Heart left ventricle (tissue), 16 donors: ENCODE data around the gene IRF3. TPM values are rescaled to one million over a fixed set of nuclear protein-coding genes. Genes with fewer than 3 reads are reported as not detected.

Source experiments
- ATAC-seq, 4 donors: fragments of 200-7000 bp; cut with Tn5 transposase; one replicate each; pipeline ENCODE4 v1.9.1; 2020 to 2022; ENCODE audit warnings: moderate library complexity in 4 of 4, mild to moderate bottlenecking in 3 of 4, moderate number of reproducible peaks in 1 of 4
- DNase-seq, 5 donors: peaks; one replicate each; pipeline ENCODE4 v3.0.0-alpha.2; 2020
- H3K27ac ChIP-seq, 12 donors: fragments of 200-600 bp; sonication (generic) in 4 of 12; one replicate each; pipeline versions ENCODE4 v1.5.0 to v1.8.0; 2016 to 2022; ENCODE audit warnings: mild to moderate bottlenecking in 2 of 12
- H3K27me3 ChIP-seq, 9 donors: fragments of 200-600 bp; sonication (generic) in 2 of 9; one replicate each; pipeline versions ENCODE4 v1.5.1 to v1.8.0; 2016 to 2022; ENCODE audit warnings: mild to moderate bottlenecking in 3 of 9
- H3K36me3 ChIP-seq, 9 donors: fragments of 200-600 bp; sonication (generic) in 2 of 9; one replicate each; pipeline versions ENCODE4 v1.5.0 to v1.8.0; 2018 to 2022; ENCODE audit warnings: mild to moderate bottlenecking in 2 of 9
- H3K4me1 ChIP-seq, 12 donors: fragments of 200-600 bp; sonication (generic) in 4 of 12; one replicate each; pipeline versions ENCODE4 v1.5.0 to v1.8.0; 2016 to 2022; ENCODE audit warnings: mild to moderate bottlenecking in 3 of 12
- H3K4me3 ChIP-seq, 12 donors: fragments of 200-600 bp; sonication (generic) in 4 of 12; one replicate each; pipeline versions ENCODE4 v1.5.0 to v1.8.0; 2017 to 2022; ENCODE audit warnings: mild to moderate bottlenecking in 9 of 12, moderate library complexity in 4 of 12
- H3K9me3 ChIP-seq, 12 donors: fragments of 200-600 bp; sonication (generic) in 4 of 12; one replicate each; pipeline versions ENCODE4 v1.5.0 to v1.8.0; 2016 to 2022; ENCODE audit warnings: mild to moderate bottlenecking in 1 of 12
- CTCF ChIP-seq, 12 donors: fragments of 200-600 bp; sonication (generic) in 4 of 12; IDR thresholded peaks; one replicate each; pipeline versions ENCODE4 v1.5.0 to v1.8.0; 2018 to 2022; ENCODE audit warnings: antibody characterized with exemption in 12 of 12, mild to moderate bottlenecking in 5 of 12
- POLR2A ChIP-seq, 2 donors: fragments of 450-650 bp; IDR thresholded peaks; one replicate each; pipeline ENCODE4 v1.6.1; 2017; ENCODE audit warnings: antibody characterized with exemption in 2 of 2, mild to moderate bottlenecking in 2 of 2, moderate library complexity in 2 of 2
- WGBS, 4 donors: extraction: QIAGEN DNeasy Blood & Tissue Kit in 2 of 4; methylation state at CpG; one replicate each; pipeline versions ENCODE4 v1.1.5 to v1.1.7; 2013 to 2018; 5-methylcytosine and 5-hydroxymethylcytosine counted together
- intact Hi-C, 10 donors: fragments of 100-400 bp; cut with DNase I; formaldehyde crosslinking; loops; one replicate each; pipeline versions ENCODE4 v1.11.1 to v1.14.2; 2022
- polyA plus RNA-seq, 2 donors: library from polyadenylated mRNA; stranded (reverse); fragments of 200-250 nt; gene quantifications; one replicate each; pipeline ENCODE4 v1.2.3, GENCODE V29; 2013
- total RNA-seq, 9 donors: library from RNA; depleted of rRNA in 2 of 9; stranded (reverse); fragments of >200 nt in 2 of 9; fragmentation: NEBNext Ultra II Directional in 3 of 9; extraction: Animal tissue kit (Norgen Biotek cat#: 25700) in 3 of 9; gene quantifications; one replicate each; pipeline versions ENCODE4 v1.1.0 to v1.2.4, GENCODE V29; 2016 to 2023
- donor health status: ischemic (EF 13 %, LVEDD 7.1; RV severe dilation, severe dysfunction).
- donor health status: healthy with polysubstance abuse.
- donor health status: DM: no; HTN: yes; CAD: no.
- donor health status: DM: no; HTN: no; CAD: no.
- donor health status: ischemic (EF 25% LVEDD 6.9; RV normal size, moderate dysfunction).
- donor health status: ischemic (EF 25% LVEDD 5.7; RV mildly dilated, moderate dysfunction).
- donor health status: healthy.
- donor health status: DM: yes; HTN: yes; CAD: no.
- donor health status: ischemic (EF 35%, LVEDD 5.7; RV mildly dilated, moderate dysfunction).
- donor health status: nonischemic (EF 11% LVEDD 7.7; RV severe dilation, severe dysfunction).
- donor health status: DM: yes; HTN: yes; CAD: no.
- donor health status: PGD.
- donor health status: ischemic (EF 29% LVEDD 5.4; RV normal size, mild dysfunction).
- donor health status: nonischemic (EF 23%, LVEDD 6.1; RV moderate dilation, normal function).

The IRF3 gene
- total and polyA plus RNA-seq, 11 donors = 23.1 to 68.0 (median 35.1) TPM

DNA sequence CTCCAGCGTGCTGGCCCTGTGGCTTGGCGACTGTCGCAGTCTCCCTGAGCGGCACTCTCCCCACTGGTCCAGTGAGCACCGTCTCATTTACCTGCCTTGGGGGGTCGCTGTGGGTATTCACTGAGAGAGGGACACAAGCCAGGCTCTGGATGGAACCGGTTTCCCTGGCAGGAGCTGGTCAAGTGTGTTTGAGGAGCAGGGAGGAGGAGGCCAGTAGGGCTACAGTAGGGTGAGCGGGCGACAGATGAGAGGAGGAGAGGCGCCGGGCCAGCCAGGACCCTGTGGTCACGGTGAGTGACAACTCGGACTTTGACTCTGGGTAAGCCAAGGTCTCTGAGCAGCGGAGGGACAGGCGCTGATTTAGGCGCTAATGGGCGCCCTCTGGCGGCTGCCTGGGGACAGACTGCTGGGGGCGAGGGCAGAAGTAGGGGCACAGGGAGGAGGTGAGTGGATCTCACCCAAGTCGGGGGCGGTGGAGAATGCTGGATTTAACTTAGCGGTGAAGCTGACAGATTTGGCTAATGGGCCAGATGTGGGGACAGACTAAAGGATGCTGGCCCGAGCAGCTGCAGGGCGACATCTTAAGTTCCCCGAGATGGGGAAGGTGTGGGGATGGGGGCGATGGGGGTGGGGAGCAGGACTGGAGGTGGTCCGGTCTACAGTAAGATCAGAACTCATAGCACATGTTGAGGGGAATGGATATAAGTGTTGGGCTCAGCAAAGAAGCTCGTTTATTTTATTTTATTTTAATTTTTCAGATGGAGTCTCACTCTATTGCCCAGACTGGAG, 6.7 kb upstream of the IRF3 start:
- intact Hi-C loops = loop anchor here in 8 of 10 donors (5.0 to 10.0 kb wide), 8 partner anchors 78 to 192 kb away; partner anchors contain the start of genes PRR12 (in 2 of the 8), NOSIP (in 1 of the 8), PNKP (in 1 of the 8) and PRRG2 (in 1 of the 8)
- Histone ChIP-seq H3K27ac (peak overlapping the region in 11 of 12 donors; percentile 32 to 68 (median 49)), H3K27me3 (no peaks in the 10 kb centered on the region), H3K4me3 (peak overlapping the region in 5 of 12 donors; percentile 13 to 37 (median 26)), H3K9me3 (no peaks in the 10 kb centered on the region), H3K4me1 (peaks cover 0 to 15% (median 9%) of the 10 kb centered on the region in 12 donors), H3K36me3 (peaks cover 0 to 9% (median 0%) of the 10 kb centered on the region in 9 donors)
- peak in 1 of 4 donors; percentile 2 for ATAC-seq
- peak; percentile 72 to 91 (median 84) for DNase-seq
- no peak for TF ChIP-seq POLR2A (IDR thresholded peaks at IDR 0.05)
- peak; percentile 80 to 95 (median 88) for TF ChIP-seq CTCF (IDR thresholded peaks at IDR 0.05)
- WGBS, 4 donors = 20 to 25% (median 24%) methylated on average over 28 of the region's 28 CpGs

DNA sequence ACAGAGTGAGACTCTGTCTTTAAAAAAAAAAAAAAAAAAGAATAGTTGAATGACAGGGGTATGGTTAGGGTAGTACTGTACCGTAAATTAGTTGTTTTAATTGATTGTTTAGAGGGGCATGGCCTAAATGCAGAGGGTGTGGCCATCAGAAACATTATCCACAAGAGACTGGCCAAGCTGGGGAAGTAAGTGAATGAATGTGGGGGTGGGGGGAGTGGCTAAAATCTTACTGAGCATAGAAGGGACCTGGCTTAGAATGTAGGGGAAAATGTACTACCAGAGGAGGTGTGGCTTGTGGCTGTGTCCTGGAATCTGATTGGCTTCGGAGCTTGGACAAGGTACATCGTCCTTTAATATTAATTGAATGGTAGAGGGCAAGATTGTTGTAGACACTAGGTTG, 3.9 kb upstream of the IRF3 start:
- intact Hi-C loops = loop anchor here in 1 of 10 donors (5.0 kb wide), 1 partner anchor 172 kb away; the partner anchor contains the start of gene RPS11
- TF ChIP-seq CTCF (IDR thresholded peaks at IDR 0.05) (no peak), POLR2A (IDR thresholded peaks at IDR 0.05) (no peak)
- no peaks in the 10 kb centered on the region for H3K27me3 ChIP-seq

DNA sequence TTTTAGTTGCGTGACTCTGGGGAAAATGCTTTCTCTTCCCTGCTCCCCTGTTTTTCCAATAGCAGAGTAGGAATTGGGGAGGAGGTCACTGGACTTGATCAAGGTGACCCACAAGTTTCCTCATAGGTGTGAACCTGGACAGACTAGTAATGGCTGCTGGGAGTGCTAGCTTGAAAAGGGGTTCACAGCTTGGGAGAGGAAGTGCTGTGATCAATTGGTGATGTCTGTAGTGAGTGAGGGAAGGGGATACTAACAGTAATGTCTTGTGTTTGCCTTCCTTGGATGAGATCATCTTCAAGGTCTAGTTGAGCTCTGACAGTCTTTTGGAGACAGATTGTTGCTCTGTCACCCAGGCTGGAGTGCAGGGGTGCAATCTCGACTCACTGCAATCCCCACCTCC, 1.8 kb upstream of the IRF3 start:
- H3K9me3 ChIP-seq = no peaks in the 10 kb centered on the region
- no peak overlapping the region for H3K27ac ChIP-seq
- 88 to 92% (median 90%) methylated on average over 2 of the region's 2 CpGs for WGBS, 4 donors
- intact Hi-C loops = loop anchor here in 1 of 10 donors (5.0 kb wide), 1 partner anchor 170 kb away; the partner anchor contains the start of gene RPS11
- H3K36me3 ChIP-seq = peaks cover 0 to 18% (median 6%) of the 10 kb centered on the region in 9 donors
- H3K4me1 ChIP-seq = peaks cover 0 to 38% (median 22%) of the 10 kb centered on the region in 12 donors
- H3K27me3 ChIP-seq = no peaks in the 10 kb centered on the region
- DNase-seq = no peak
- H3K4me3 ChIP-seq = no peak overlapping the region
- no peak for TF ChIP-seq CTCF (IDR thresholded peaks at IDR 0.05)
- TF ChIP-seq POLR2A (IDR thresholded peaks at IDR 0.05) = no peak
- ATAC-seq = no peak

More for the DNA sequence above, 3.9 kb upstream of the IRF3 start:
- 93 to 96% (median 94%) methylated on average over 3 of the region's 3 CpGs for WGBS, 4 donors
- Histone ChIP-seq H3K36me3 (peaks cover 0 to 9% (median 0%) of the 10 kb centered on the region in 9 donors), H3K9me3 (no peaks in the 10 kb centered on the region), H3K4me1 (peaks cover 0 to 24% (median 14%) of the 10 kb centered on the region in 12 donors), H3K27ac (no peak overlapping the region), H3K4me3 (no peak overlapping the region)
- DNase-seq (no peak), ATAC-seq (no peak)

- TF ChIP-seq POLR2A (IDR thresholded peaks at IDR 0.05) (no peak), CTCF (IDR thresholded peaks at IDR 0.05) (peak in 1 of 12 donors; percentile 15)
- Histone ChIP-seq H3K4me3 (peak overlapping the region; percentile 61 to 93 (median 76)), H3K9me3 (no peaks in the 10 kb centered on the region), H3K36me3 (peaks cover 0 to 32% (median 19%) of the 10 kb centered on the region in 9 donors), H3K4me1 (peaks cover 0 to 33% (median 17%) of the 10 kb centered on the region in 12 donors), H3K27me3 (no peaks in the 10 kb centered on the region), H3K27ac (peak overlapping the region in 11 of 12 donors; percentile 46 to 95 (median 87))
- DNase-seq (no peak), ATAC-seq (no peak)
- whole genome bisulfite sequencing, 4 donors = 0 to 1% (median 0%) methylated on average over 9 of the region's 9 CpGs
- intact Hi-C loops = loop anchor here in 1 of 10 donors (5.0 kb wide), 1 partner anchor 169 kb away; the partner anchor contains the start of gene RPS11
Measured at GRCh38 chr19:49666120-49666444, 425 bp upstream of the IRF3 start.
